Measurements from ENCODE around the gene SRSF6. TPM values are rescaled to one million over a fixed set of nuclear protein-coding genes. Genes with fewer than 3 reads are reported as not detected.

Gene SRSF6
- polyA plus RNA-seq, 2 of the 4 experiments (the other 2 are of a cell fraction) = 99.3 to 145 TPM

- Histone ChIP-seq H3K4me3 (peak overlapping the region; percentile 58), H3K4me1 (peaks cover 6% of the 10 kb centered on the region; the same call in 1 of the 3 replicates), H3K27ac (peak overlapping the region; percentile 73 to 92), H3K4me2 (peak overlapping the region; percentile 76), H3K9me3 (no peaks in the 10 kb centered on the region)
- peak in 1 of 2 experiments; percentile 42; a peak in 3 of 6 replicates for ATAC-seq
- TF ChIP-seq FOSL2 (IDR thresholded peaks at IDR 0.05) = no peak
- no peak for TF ChIP-seq FOSL2 (CRISPR knock-in tag; IDR thresholded peaks at IDR 0.05)
- TF ChIP-seq MAFK (IDR thresholded peaks at IDR 0.05; ENCODE audit: partially characterized antibody) = no peak
- TF ChIP-seq POLR2A (IDR thresholded peaks at IDR 0.05; ENCODE audit: low read length) = no peak
- TF ChIP-seq NR3C1 (IDR thresholded peaks at IDR 0.05) = no peak
- no peak for TF ChIP-seq BCL3 (IDR thresholded peaks at IDR 0.05)
- TF ChIP-seq CBX2 (IDR thresholded peaks at IDR 0.05; ENCODE audit: borderline replicate concordance, low read depth) = no peak
- TF ChIP-seq MYC (IDR thresholded peaks at IDR 0.05; ENCODE audit: borderline replicate concordance, low read length) = no peak
- no peak for TF ChIP-seq TP53 (CRISPR knock-in tag; IDR thresholded peaks at IDR 0.05)
- no peak for TF ChIP-seq PBX3 (IDR thresholded peaks at IDR 0.05)
- TF ChIP-seq ESRRA (IDR thresholded peaks at IDR 0.05; ENCODE audit: borderline replicate concordance, low read length) = no peak
- TF ChIP-seq RNF2 (IDR thresholded peaks at IDR 0.05; ENCODE audit: borderline replicate concordance, low read depth) = no peak
- no peak for TF ChIP-seq FOSB (CRISPR knock-in tag; IDR thresholded peaks at IDR 0.05)
- WGBS (ENCODE audit: missing lambda C conversion rate) = 36% methylated on average over 22 of the region's 22 CpGs
- ChIA-PET POLR2A (interaction anchor here (0.8 to 1.4 kb wide), 2 partner anchors 50 to 51 kb away, joined by 6 to 11 read pairs; partner anchors contain the start of gene SRSF6), CTCF (interaction anchor here (0.6 to 2.4 kb wide), 3 partner anchors 10 to 30 kb away, joined by 3 to 13 read pairs (median 3); no protein-coding TSS in a partner anchor)
- FAIRE-seq = no peak
- DNase-seq (ENCODE audit: low read depth in 1 of 2, low spot score in 1 of 2) = peak in 1 of 2 experiments; percentile 21
These were observed 50.4 kb downstream of the SRSF6 start for GRCh38 chr20:43508106-43508505.

- peaks cover 6% of the 10 kb centered on the region; the same call in 1 of the 3 replicates for H3K4me1 ChIP-seq
- DNase-seq (ENCODE audit: low read depth in 1 of 2, low spot score in 1 of 2) (peak; percentile 34 to 45), FAIRE-seq (no peak), ATAC-seq (peak in 1 of 2 experiments; percentile 27; a peak in 3 of 6 replicates)
- H3K4me2 ChIP-seq = peak overlapping the region; percentile 76
- CTCF ChIA-PET = interaction anchor here (0.7 to 2.4 kb wide), 3 partner anchors 9 to 15 kb away, joined by 3 to 13 read pairs (median 6); no protein-coding TSS in a partner anchor
- no peaks in the 10 kb centered on the region for H3K9me3 ChIP-seq
- POLR2A ChIA-PET = interaction anchor here (0.8 kb wide), 1 partner anchor 51 kb away, joined by 6 read pairs; the partner anchor contains the start of gene SRSF6
- peak overlapping the region in 1 of 2 experiments; percentile 92; a peak in 1 of 6 replicates for H3K27ac ChIP-seq
- H3K4me3 ChIP-seq = no peak overlapping the region; the same call in 2 of the 3 replicates
- WGBS (ENCODE audit: missing lambda C conversion rate) = 85% methylated on average over 11 of the region's 11 CpGs
- TF ChIP-seq SREBF2 (IDR thresholded peaks at IDR 0.05) = no peak
- TF ChIP-seq HOXB13 (CRISPR knock-in tag; IDR thresholded peaks at IDR 0.05; ENCODE audit: low read depth) = no peak
- TF ChIP-seq ZSCAN20 (CRISPR knock-in tag; IDR thresholded peaks at IDR 0.05) = no peak
- TF ChIP-seq NFE2L2 (conservative IDR thresholded peaks at IDR 0.05; ENCODE audit: low read length) = no peak
- TF ChIP-seq RCOR1 (IDR thresholded peaks at IDR 0.05; ENCODE audit: low read depth, low read length) = no peak
- no peak for TF ChIP-seq HEYL (CRISPR knock-in tag; IDR thresholded peaks at IDR 0.05)
- TF ChIP-seq MAX (IDR thresholded peaks at IDR 0.05) = no peak
- TF ChIP-seq RARB (CRISPR knock-in tag; IDR thresholded peaks at IDR 0.05) = no peak
- TF ChIP-seq CHD2 (IDR thresholded peaks at IDR 0.05; ENCODE audit: low read length, partially characterized antibody) = no peak
- TF ChIP-seq MAZ (IDR thresholded peaks at IDR 0.05; ENCODE audit: borderline replicate concordance, low read depth, low read length) = no peak
- no peak for TF ChIP-seq ELK1 (IDR thresholded peaks at IDR 0.05; ENCODE audit: low read depth, low read length)
- TF ChIP-seq KDM1A (IDR thresholded peaks at IDR 0.05; ENCODE audit: low read depth) = no peak
- no peak for TF ChIP-seq PHF8 (IDR thresholded peaks at IDR 0.05; ENCODE audit: borderline replicate concordance, low read depth)
- no peak for TF ChIP-seq ZC3H11A (IDR thresholded peaks at IDR 0.05)
- no peak for TF ChIP-seq PBX3 (IDR thresholded peaks at IDR 0.05)
- no peak for TF ChIP-seq EHF (CRISPR knock-in tag; IDR thresholded peaks at IDR 0.05)
- no peak for TF ChIP-seq E2F6 (IDR thresholded peaks at IDR 0.05; ENCODE audit: borderline replicate concordance, low read depth)
- TF ChIP-seq HDAC2 (IDR thresholded peaks at IDR 0.05) = no peak
- TF ChIP-seq MYC (IDR thresholded peaks at IDR 0.05; ENCODE audit: borderline replicate concordance, low read length) = no peak
- TF ChIP-seq BHLHE40 (IDR thresholded peaks at IDR 0.05; ENCODE audit: low read depth, low read length) = no peak
These were observed 50.9 kb downstream of the SRSF6 start for GRCh38 chr20:43508604-43509040.
